Measurements from ENCODE around the gene GNPTAB.

The GNPTAB gene

GRCh38 chr12:101802486-101802885, 28.3 kb downstream of the GNPTAB start:
- DNase-seq = no peak

GRCh38 chr12:101799774-101800173, 31.0 kb downstream of the GNPTAB start:
- DNase-seq = no peak

- no peak for DNase-seq
Measured at GRCh38 chr12:101795786-101796185, 35.0 kb downstream of the GNPTAB start.

- no peak for DNase-seq
Measured at GRCh38 chr12:101795013-101795412, 35.7 kb downstream of the GNPTAB start.

- DNase-seq = no peak
Measured at GRCh38 chr12:101794574-101794973, 36.2 kb downstream of the GNPTAB start.

- DNase-seq = no peak
Measured at GRCh38 chr12:101793401-101793800, 37.4 kb downstream of the GNPTAB start.

GRCh38 chr12:101792046-101792931, 38.5 kb downstream of the GNPTAB start:
- no peak for DNase-seq

- DNase-seq = no peak
Measured at GRCh38 chr12:101789171-101789570, 41.6 kb downstream of the GNPTAB start.

GRCh38 chr12:101785671-101786070, 45.1 kb downstream of the GNPTAB start:
- no peak for DNase-seq

GRCh38 chr12:101784376-101784775, 46.4 kb downstream of the GNPTAB start:
- DNase-seq = no peak

GRCh38 chr12:101783838-101784237, 46.9 kb downstream of the GNPTAB start:
- DNase-seq = no peak

GRCh38 chr12:101783150-101783549, 47.6 kb downstream of the GNPTAB start:
- DNase-seq = no peak

- no peak for DNase-seq
Measured at GRCh38 chr12:101782273-101782731, 48.5 kb downstream of the GNPTAB start.

- no peak for DNase-seq
Measured at GRCh38 chr12:101781834-101782233, 48.9 kb downstream of the GNPTAB start.

GRCh38 chr12:101780599-101780998, 50.2 kb downstream of the GNPTAB start:
- no peak for DNase-seq

- no peak for DNase-seq
Measured at GRCh38 chr12:101779626-101780025, 51.1 kb downstream of the GNPTAB start.

- no peak for DNase-seq
Measured at GRCh38 chr12:101779200-101779599, 51.6 kb downstream of the GNPTAB start.

- no peak for DNase-seq
Measured at GRCh38 chr12:101777978-101778377, 52.8 kb downstream of the GNPTAB start.

GRCh38 chr12:101777485-101777884, 53.3 kb downstream of the GNPTAB start:
- no peak for DNase-seq

- DNase-seq = no peak
Measured at GRCh38 chr12:101775816-101776215, 54.9 kb downstream of the GNPTAB start.

GRCh38 chr12:101773650-101774162, 57.1 kb downstream of the GNPTAB start:
- DNase-seq = no peak

- DNase-seq = no peak
Measured at GRCh38 chr12:101772012-101772775, 58.6 kb downstream of the GNPTAB start.

GRCh38 chr12:101769865-101770264, 60.9 kb downstream of the GNPTAB start:
- no peak for DNase-seq

- DNase-seq = no peak
Measured at GRCh38 chr12:101768781-101769180, 62.0 kb downstream of the GNPTAB start.

Measured in activated gamma-delta T cell (primary cell).